GM12872 (cell line): ENCODE measurements around the gene FAAP20.

Experiments
- CTCF ChIP-seq: IDR thresholded peaks from 3 replicates; pipeline ENCODE4 v1.5.1; 2011; ENCODE audit warnings: low read depth, mild to moderate bottlenecking, low read length, moderate library complexity; ENCODE audit not compliant: insufficient read depth

The FAAP20 gene

GRCh38 chr1:2229037-2229864 is 34.7 kb upstream of the FAAP20 start:
- TF ChIP-seq CTCF: peak; percentile 30; the same call in 1 of the 3 replicates

GRCh38 chr1:2228694-2229036 is 34.1 kb upstream of the FAAP20 start:
- no peak for TF ChIP-seq CTCF

- no peak for TF ChIP-seq CTCF
Observed at GRCh38 chr1:2228157-2228594, 33.6 kb upstream of the FAAP20 start, which contains the start of gene SKI. Gene SKI (plus strand): TSS chr1:2228319. CDS start chr1:2228767, 448 bp downstream.

- no peak for TF ChIP-seq CTCF
Observed at GRCh38 chr1:2227346-2228156, 33.0 kb upstream of the FAAP20 start.

GRCh38 chr1:2226525-2227345 is 32.2 kb upstream of the FAAP20 start:
- no peak for TF ChIP-seq CTCF

GRCh38 chr1:2224631-2225428 is 30.3 kb upstream of the FAAP20 start:
- no peak for TF ChIP-seq CTCF
